Colonic mucosa (tissue), 4 donors: ENCODE data around the gene AMN. TPM values are rescaled to one million over a fixed set of nuclear protein-coding genes. Genes with fewer than 3 reads are reported as not detected.
"Not testable (repeated sequence)": the region's sequence is repeated elsewhere in the genome, so short reads cannot be mapped to it uniquely, and the experiment has no call there.

ENCODE experiments used
- DNase-seq: peaks from one replicate; pipeline ENCODE4 v3.0.0-alpha.2; 2020
- H3K27ac ChIP-seq: fragments of 200-600 bp; one replicate; pipeline ENCODE4 v1.8.0; 2021
- H3K27me3 ChIP-seq: fragments of 200-600 bp; one replicate; pipeline ENCODE4 v1.8.0; 2021
- H3K36me3 ChIP-seq: fragments of 200-600 bp; one replicate; pipeline ENCODE4 v1.8.0; 2021
- H3K4me1 ChIP-seq: fragments of 200-600 bp; one replicate; pipeline ENCODE4 v1.8.0; 2021; ENCODE audit warnings: mild to moderate bottlenecking
- H3K4me3 ChIP-seq: fragments of 200-600 bp; one replicate; pipeline ENCODE4 v1.8.0; 2021
- H3K9ac ChIP-seq, 2 donors: one replicate each; pipeline ENCODE4 v1.7.0; 2013; ENCODE audit warnings: control low read depth in 2 of 2, low read depth in 2 of 2, low read length in 2 of 2
- H3K9me3 ChIP-seq: fragments of 200-600 bp; one replicate; pipeline ENCODE4 v1.8.0; 2021
- intact Hi-C: fragments of 100-400 bp; cut with DNase I; formaldehyde crosslinking; loops from one replicate; pipeline ENCODE4 v1.14.1; 2022
- total RNA-seq, 2 donors: library from RNA; stranded (reverse); fragmentation: NEBNext Ultra II Directional in 1 of 2; extraction: Animal tissue kit (Norgen Biotek cat#: 25700) in 1 of 2; gene quantifications; one replicate each; pipeline ENCODE4 v1.2.1, GENCODE V29; 2021
- TF ChIP-seq, protein P1 (sequence below): fragments of 200-600 bp; IDR thresholded peaks from one replicate; pipeline ENCODE4 v1.8.0; 2022; ENCODE audit warnings: antibody characterized with exemption, mild to moderate bottlenecking
- donor health status: healthy.
- donor health status: DM: no; HTN: no; CAD: no.
- donor health status: DM: no; HTN: no; CAD: no.

The AMN gene
- total RNA-seq, 2 donors from 2014 or later: 186 to 239 TPM

GRCh38 chr14:102925646-102926045 lies 3.2 kb downstream of the AMN start:
- TF ChIP-seq, protein P1, sequence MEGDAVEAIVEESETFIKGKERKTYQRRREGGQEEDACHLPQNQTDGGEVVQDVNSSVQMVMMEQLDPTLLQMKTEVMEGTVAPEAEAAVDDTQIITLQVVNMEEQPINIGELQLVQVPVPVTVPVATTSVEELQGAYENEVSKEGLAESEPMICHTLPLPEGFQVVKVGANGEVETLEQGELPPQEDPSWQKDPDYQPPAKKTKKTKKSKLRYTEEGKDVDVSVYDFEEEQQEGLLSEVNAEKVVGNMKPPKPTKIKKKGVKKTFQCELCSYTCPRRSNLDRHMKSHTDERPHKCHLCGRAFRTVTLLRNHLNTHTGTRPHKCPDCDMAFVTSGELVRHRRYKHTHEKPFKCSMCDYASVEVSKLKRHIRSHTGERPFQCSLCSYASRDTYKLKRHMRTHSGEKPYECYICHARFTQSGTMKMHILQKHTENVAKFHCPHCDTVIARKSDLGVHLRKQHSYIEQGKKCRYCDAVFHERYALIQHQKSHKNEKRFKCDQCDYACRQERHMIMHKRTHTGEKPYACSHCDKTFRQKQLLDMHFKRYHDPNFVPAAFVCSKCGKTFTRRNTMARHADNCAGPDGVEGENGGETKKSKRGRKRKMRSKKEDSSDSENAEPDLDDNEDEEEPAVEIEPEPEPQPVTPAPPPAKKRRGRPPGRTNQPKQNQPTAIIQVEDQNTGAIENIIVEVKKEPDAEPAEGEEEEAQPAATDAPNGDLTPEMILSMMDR: no peak
- intact Hi-C loops: no loop called here
- DNase-seq: no peak
- no peak overlapping the region for H3K27ac ChIP-seq
- H3K9ac ChIP-seq: no peak overlapping the region
- no peaks in the 10 kb centered on the region for H3K9me3 ChIP-seq
- peaks cover 12% of the 10 kb centered on the region for H3K4me1 ChIP-seq
- H3K36me3 ChIP-seq: no peaks in the 10 kb centered on the region
- peaks cover 19% of the 10 kb centered on the region for H3K27me3 ChIP-seq
- H3K4me3 ChIP-seq: no peak overlapping the region

GRCh38 chr14:102926104-102926503 lies 3.6 kb downstream of the AMN start:
- Histone ChIP-seq H3K9ac (no peak overlapping the region), H3K27ac (no peak overlapping the region), H3K27me3 (peaks cover 19% of the 10 kb centered on the region), H3K4me3 (no peak overlapping the region), H3K36me3 (no peaks in the 10 kb centered on the region), H3K4me1 (peaks cover 14% of the 10 kb centered on the region), H3K9me3 (no peaks in the 10 kb centered on the region)
- no peak for DNase-seq
- intact Hi-C loops: no loop called here
- TF ChIP-seq, protein P1: no peak

GRCh38 chr14:102926840-102927239 lies 4.4 kb downstream of the AMN start:
- H3K27me3 ChIP-seq: peaks cover 19% of the 10 kb centered on the region
- H3K4me3 ChIP-seq, H3K9me3 ChIP-seq, intact Hi-C loops, H3K9ac ChIP-seq, DNase-seq, H3K36me3 ChIP-seq: not testable (repeated sequence)
- peak overlapping the region; percentile 95 for H3K27ac ChIP-seq
- H3K4me1 ChIP-seq: peaks cover 14% of the 10 kb centered on the region

DNA sequence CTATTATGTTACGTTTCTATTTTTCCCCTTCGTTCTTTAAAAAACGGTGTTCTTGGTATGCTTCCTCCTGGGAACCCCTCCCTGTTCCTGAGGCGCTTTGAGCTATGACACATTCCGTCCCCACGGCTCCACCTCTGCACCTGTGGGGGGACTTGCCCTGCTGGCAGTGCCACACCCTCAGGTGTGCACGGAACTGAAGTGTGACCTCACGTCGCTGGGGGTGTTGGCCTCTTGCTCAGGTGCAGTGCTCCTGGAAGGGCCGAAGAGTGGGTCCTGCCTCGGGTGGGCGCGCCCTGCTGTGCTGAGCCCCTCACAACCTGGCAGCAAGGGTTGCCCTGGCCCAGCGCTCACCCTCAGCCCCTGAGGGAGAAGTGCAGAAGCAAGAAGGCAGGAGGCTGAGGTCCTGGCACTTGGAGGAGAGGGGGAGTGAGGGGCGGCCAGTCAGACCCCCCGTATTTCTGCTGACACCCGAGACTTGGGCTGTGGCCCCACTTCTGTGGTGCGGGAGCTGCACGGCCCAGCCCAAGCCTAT lies 4.9 kb downstream of the AMN start:
- Histone ChIP-seq H3K4me3 (peak overlapping the region; percentile 60), H3K4me1 (peaks cover 14% of the 10 kb centered on the region), H3K9me3 (no peaks in the 10 kb centered on the region), H3K27me3 (peaks cover 19% of the 10 kb centered on the region), H3K9ac (peak overlapping the region; percentile 89 to 91), H3K36me3 (no peaks in the 10 kb centered on the region), H3K27ac (peak overlapping the region; percentile 95)
- intact Hi-C loops: no loop called here
- TF ChIP-seq, protein P1: no peak
- peak; percentile 93 for DNase-seq

DNA sequence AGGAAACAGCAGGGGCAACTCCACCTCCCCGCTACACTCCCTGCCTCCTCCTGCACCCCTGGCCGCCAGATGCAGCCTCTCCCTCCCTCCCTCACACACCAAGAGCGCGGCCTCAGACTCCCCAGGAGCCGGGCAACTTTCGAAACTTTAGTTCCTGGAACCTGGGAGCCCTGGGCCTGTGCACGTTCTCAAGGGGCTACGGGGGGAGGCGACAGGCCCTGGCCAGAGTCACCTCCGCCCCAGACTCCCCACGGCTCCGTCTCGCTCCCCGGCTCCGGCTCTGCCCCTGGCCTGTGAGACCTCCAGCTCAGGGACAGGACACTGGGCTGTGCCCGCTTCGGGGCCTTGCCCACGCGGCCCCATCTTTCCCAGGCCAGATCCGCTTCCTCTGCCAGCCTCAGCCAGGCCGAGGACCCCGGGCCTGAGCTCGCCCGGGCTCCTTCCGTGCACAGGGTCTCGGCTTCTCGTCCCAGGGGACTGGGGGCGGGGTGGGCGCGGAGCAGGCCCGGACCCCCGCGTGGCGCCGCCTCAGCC lies 5.5 kb downstream of the AMN start:
- H3K27me3 ChIP-seq: peaks cover 19% of the 10 kb centered on the region
- TF ChIP-seq, protein P1: no peak
- intact Hi-C loops: no loop called here
- H3K4me1 ChIP-seq: peaks cover 14% of the 10 kb centered on the region
- no peaks in the 10 kb centered on the region for H3K36me3 ChIP-seq
- H3K9ac ChIP-seq: peak overlapping the region; percentile 89 to 91
- H3K27ac ChIP-seq: peak overlapping the region; percentile 95
- peak overlapping the region; percentile 60 for H3K4me3 ChIP-seq
- DNase-seq: peak; percentile 53
- no peaks in the 10 kb centered on the region for H3K9me3 ChIP-seq

- Histone ChIP-seq H3K27me3 (peaks cover 18% of the 10 kb centered on the region), H3K36me3 (no peaks in the 10 kb centered on the region), H3K4me1 (peaks cover 14% of the 10 kb centered on the region), H3K27ac (peak overlapping the region; percentile 95), H3K9ac (peak overlapping the region; percentile 89 to 91), H3K9me3 (no peaks in the 10 kb centered on the region), H3K4me3 (peak overlapping the region; percentile 60)
- peak; percentile 97 for DNase-seq
- TF ChIP-seq, protein P1: no peak
- intact Hi-C loops: no loop called here
Observed at GRCh38 chr14:102928412-102929240, 6.2 kb downstream of the AMN start.
